GM21723 (cell line): ENCODE data around the gene FAM111B.
A peak's percentile ranks its signal among the peaks of the same experiment; 100 is the strongest.
"Not testable (repeated sequence)": the region's sequence is repeated elsewhere in the genome, so short reads cannot be mapped to it uniquely, and the experiment has no call there.

Experiments used
- ATAC-seq: cut with Tn5 transposase; IDR thresholded peaks from one replicate; pipeline ENCODE4 v1.9.1; 2021; ENCODE audit warnings: mild to moderate bottlenecking, moderate library complexity; ENCODE audit not compliant: unreplicated experiment

The FAM111B gene

GRCh38 chr11:59097113-59097708, 9.8 kb upstream of the FAM111B start:
- no peak for ATAC-seq

GRCh38 chr11:59097938-59098337, 9.1 kb upstream of the FAM111B start:
- not testable (repeated sequence) for ATAC-seq

- peak; percentile 70 for ATAC-seq
Measured at GRCh38 chr11:59102259-59102765, 4.7 kb upstream of the FAM111B start.

GRCh38 chr11:59107721-59108120, 684 bp downstream of the FAM111B start:
- peak; percentile 37 for ATAC-seq

- ATAC-seq: no peak
Measured at GRCh38 chr11:59112494-59112893, 5.5 kb downstream of the FAM111B start.

- ATAC-seq: no peak
Measured at GRCh38 chr11:59114344-59114743, 7.3 kb downstream of the FAM111B start.

GRCh38 chr11:59115553-59115952, 8.5 kb downstream of the FAM111B start:
- no peak for ATAC-seq

- no peak for ATAC-seq
Measured at GRCh38 chr11:59117774-59118173, 10.7 kb downstream of the FAM111B start.

- no peak for ATAC-seq
Measured at GRCh38 chr11:59119826-59120225, 12.8 kb downstream of the FAM111B start.

GRCh38 chr11:59135648-59136461, 28.8 kb downstream of the FAM111B start:
- ATAC-seq: peak; percentile 98

- ATAC-seq: not testable (repeated sequence)
Measured at GRCh38 chr11:59136551-59136950, 29.5 kb downstream of the FAM111B start.

GRCh38 chr11:59137190-59137589, 30.2 kb downstream of the FAM111B start:
- ATAC-seq: no peak

GRCh38 chr11:59138643-59139042, 31.6 kb downstream of the FAM111B start:
- ATAC-seq: no peak

GRCh38 chr11:59141191-59141590, 34.2 kb downstream of the FAM111B start:
- ATAC-seq: no peak

GRCh38 chr11:59141673-59142460, 34.8 kb downstream of the FAM111B start:
- peak; percentile 1 for ATAC-seq

- ATAC-seq: peak; percentile 74
Measured at GRCh38 chr11:59142530-59143507, 35.8 kb downstream of the FAM111B start, which contains the start of gene FAM111A. Gene FAM111A (plus strand): TSS chr11:59142856. CDS start chr11:59148873, 6,017 bp downstream.

GRCh38 chr11:59144096-59144495, 37.1 kb downstream of the FAM111B start:
- ATAC-seq: no peak

- peak; percentile 66 for ATAC-seq
Measured at GRCh38 chr11:59144579-59145345, 37.7 kb downstream of the FAM111B start.

- no peak for ATAC-seq
Measured at GRCh38 chr11:59145534-59145933, 38.5 kb downstream of the FAM111B start.
